ENCODE data around the gene QSOX2.

Gene QSOX2

DNA sequence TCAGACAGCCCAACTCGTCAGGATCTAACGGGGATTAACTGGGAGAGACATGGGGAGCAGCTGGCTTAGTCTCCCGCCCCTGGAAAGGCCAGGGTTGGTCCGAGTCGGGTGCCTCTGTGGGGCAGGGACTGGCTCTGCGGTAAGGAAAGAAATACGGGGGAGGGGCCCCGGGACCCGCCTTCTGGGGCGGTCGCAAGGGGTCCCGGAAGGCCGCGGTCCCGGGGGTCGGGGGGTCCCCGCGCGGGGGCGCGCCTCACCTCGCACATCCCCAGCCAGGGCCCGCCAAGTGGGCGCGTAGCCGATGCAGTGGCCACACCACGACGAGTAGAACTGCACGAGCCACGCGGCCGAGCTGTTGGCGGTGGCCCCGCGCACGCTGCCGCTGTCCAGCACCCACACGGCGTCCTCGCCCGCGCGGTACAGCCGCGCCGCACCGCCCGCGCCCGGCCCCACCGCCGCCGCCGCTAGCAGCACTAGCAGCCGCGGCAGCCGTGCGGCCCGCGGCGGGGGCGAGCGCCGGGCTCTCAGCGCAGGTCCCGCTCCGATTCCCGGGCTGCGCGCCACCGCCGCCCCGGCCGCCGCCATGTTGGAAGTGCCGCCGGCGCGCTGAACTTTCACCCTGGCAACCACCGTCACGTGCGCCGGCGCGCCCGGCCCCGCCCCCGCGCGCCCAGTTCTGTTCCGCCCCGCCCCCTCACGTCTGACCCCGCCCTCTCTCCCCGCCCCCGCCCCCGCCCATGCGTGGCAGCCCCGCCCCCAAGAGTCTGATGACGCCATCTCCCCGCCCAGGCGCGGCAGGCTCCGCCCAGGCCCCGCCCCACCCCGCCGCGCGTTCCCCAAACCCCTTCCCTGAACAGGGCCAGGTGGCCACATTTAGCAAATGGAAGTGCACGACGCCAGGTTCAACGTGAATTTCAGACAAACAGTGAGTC lies at the start of gene QSOX2:
QSOX2 (minus strand) TSS at position 594 of the 932 bp plus-strand sequence; CDS start at position 585, 9 bp downstream.
- peak; percentile 68 for DNase-seq

DNA sequence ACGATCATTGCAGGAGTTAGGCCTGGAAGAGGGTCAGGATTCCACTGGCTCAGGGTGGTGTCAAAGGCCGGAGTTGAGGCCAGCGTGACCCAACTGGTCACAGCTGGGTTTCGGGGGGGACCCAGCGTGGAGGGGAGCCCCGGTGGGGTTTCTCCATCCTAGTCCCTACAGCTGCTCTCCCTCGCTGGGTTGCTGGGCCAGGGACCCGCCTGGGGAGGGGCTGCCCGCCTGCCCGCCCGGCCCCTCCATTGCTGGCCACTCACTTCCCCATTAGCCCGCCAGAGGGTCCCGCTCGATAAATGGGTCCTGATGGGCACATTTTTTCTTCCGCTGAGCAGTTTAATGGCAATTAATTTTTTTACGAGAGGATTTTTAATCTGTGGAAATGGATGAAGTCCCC lies 49.4 kb upstream of the QSOX2 start:
- DNase-seq: no peak

- no peak for DNase-seq
Observed at GRCh38 chr9:136294437-136294836, 48.8 kb upstream of the QSOX2 start.

DNA sequence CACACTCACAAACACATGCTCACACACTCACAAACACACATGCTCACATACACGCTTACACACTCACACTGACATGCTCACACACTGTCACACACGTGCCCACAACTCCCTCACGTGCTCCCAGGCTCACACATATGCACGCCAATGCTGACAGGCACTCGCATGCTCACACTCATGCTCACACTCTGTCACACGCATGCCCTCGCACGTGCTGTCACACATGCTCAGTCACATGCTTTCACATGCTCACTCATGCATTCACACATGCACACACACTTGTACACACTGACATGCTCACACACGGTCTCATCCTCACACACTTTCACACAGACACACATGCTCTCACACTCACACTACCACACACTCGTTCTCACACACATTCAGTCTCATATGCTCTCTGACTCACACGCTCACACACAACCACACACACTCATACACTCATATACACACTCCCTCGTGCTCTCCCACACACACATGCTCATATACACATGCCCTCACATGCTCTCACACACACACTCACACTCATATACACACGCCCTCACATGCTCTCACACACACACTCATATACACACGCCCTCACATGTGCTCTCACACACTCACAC lies 48.0 kb upstream of the QSOX2 start:
- no peak for DNase-seq

GRCh38 chr9:136292591-136293448 lies 47.2 kb upstream of the QSOX2 start:
- DNase-seq: peak; percentile 22

GRCh38 chr9:136292026-136292538 lies 46.5 kb upstream of the QSOX2 start:
- peak; percentile 50 for DNase-seq

GRCh38 chr9:136291306-136292025 lies 45.9 kb upstream of the QSOX2 start:
- no peak for DNase-seq

DNA sequence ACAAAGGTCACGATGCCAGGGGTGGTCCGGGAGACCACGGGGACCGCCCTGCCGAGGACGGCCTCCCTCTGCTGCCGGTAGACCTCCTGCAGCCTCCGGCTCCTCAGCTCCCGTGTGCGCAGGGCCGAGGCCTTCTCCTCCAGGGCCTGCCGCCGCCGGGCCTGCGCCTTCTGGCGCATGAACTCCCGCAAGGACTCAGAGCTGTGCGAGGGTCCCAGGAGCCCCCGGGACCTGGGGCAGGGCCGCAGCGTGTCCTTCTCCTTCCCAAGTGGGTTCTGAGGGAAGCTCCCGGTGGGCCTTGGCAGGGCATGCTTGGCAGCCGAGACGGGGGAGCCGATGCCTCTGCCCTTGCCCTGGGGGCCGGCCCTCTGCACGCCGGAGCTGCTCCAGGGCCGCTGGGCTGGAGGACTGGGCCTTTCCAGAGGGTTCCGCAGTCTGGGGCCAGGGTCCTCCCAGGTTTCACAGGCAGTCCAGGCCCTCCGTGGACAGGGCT lies 44.9 kb upstream of the QSOX2 start:
- DNase-seq: no peak

GRCh38 chr9:136289651-136290507 lies 44.3 kb upstream of the QSOX2 start:
- peak; percentile 8 for DNase-seq

DNA sequence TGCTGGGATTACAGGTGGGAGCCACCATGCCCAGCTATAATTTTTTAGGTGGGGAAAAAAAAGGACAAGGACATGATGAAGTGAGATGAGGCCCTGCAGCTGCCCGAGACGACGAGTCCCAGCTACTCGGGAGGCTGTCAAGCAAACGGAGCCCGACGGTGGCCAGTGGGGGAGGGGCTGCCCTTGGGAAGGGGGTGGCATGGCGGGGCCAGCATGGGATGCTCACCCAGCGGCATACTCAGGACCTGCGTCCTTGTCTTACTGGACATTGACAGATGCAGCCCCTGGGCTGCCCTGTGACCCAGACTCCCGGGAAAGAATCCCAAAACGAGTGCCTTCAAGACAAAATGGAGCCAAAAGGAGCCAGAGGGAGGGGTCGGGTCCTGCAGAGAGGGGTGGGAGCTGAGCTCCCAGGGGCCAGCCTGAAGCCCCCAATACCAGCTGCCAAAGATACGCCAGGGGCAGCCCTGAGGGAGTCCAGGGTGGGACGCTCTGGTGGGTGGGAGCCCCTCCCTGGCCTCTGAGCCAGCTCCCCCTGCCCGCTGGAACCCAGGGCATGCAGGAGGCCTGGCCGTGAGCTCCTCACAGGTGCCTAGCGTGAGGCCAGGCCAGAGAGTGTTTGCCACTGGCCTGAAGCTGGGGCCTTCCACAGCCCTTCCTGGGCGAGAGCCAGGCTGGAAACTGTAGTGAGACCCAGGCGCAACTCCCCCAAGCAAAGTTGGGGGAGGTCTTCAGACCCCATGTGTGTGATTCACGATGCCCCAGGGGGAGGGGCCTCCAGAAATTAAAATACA lies 42.5 kb upstream of the QSOX2 start:
- DNase-seq: no peak

DNA sequence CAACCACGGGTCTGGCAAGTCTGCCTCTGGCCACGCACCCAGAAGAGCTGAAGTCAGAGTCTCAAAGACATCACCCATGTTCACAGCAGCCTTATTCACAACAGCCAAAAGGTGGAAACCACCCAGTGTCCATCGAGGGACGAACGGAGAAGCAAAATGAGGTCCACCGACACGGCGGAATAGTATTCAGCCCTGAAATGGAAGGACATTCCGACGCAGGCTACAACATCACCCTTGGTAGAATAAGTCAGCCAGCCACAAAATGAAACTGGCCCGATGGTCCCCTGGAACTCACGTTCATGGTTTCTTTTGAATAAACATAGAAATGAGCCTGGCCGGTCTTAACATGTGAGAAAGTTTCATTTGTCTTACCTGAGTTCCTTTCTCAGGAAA lies 41.4 kb upstream of the QSOX2 start:
- DNase-seq: no peak

DNA sequence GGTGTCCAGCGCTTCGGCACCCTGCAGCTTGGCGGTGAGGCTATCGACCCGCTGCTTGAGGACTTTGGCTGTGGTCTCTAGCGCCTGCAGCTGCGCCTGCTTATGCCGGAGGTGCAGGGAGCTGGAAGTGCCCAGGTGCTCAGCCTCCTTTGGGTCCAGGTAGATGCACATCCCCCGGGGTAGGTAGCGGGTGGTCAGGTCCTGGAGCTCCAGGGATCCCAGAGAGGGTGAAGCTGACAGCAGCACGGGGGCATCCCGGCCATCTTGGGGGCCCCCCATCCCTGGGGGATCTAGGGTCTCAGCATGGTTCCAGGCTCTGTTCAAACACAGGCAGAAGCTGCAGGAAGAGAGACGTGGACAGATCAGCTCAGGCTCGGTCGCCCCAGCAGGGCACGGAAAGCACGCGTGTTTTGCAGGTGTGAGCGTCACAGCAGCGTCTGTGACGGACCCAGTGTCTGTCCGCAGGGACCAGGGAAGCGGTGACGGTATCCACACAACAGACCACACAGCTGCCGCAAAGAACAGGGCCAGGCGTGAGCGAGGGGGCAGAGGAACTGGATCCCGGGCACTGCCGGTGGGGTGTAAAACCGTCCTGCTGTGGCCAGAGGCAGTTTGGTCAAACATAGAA lies 40.9 kb upstream of the QSOX2 start:
- DNase-seq: no peak

- no peak for DNase-seq
Observed at GRCh38 chr9:136285501-136286358, 40.1 kb upstream of the QSOX2 start.

- no peak for DNase-seq
Observed at GRCh38 chr9:136284951-136285350, 39.3 kb upstream of the QSOX2 start.

DNA sequence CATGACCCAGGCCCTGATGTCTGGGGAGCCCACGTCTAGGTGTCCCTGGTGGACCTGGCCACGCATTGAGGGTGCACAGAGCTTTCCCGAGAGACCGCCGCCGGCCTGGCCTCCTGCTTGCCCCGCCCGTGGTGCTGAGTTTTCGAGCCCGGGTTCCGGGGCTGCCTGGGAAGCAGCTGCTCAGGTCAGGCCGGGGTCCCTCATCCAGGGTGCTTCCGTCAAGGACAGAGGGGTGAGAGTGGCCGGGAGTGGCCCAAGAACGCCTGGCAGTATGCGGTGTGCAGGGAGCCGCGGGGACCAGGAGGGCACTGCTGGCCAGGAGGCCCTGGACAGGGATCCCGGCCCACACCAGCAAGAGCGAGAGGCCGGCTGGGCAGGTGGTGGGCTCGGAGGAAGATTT lies 38.7 kb upstream of the QSOX2 start:
- DNase-seq: no peak

- DNase-seq: peak; percentile 79
Observed at GRCh38 chr9:136283291-136284235, 38.0 kb upstream of the QSOX2 start.

DNA sequence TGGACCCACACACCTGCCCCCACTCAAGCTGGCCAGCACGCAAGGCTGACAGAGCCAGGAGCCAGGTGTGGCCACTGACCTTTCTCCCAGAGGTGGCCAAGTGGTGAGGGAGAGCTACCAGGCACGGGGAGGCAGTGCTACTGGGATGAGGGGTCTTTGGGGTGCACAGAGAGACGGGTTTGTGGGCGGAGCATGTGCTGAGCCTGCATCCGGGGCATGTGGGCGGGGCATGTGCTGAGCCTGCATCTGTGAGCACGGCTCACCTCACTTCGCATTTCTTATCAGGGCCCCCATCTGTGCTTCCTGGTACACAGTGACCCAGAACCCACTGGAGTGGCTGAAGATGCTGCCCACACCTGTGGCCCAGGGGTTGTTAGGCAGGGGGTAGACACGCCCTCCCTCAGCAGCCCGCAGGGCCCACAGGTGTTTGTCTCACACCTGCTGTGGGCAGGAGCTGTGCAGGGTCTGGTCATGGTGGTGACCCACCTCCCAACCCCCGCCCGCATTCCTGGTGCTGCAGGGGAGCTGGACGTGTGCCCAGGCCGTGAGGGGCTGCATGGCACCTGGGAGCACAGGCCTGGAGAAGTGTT lies 36.8 kb upstream of the QSOX2 start:
- DNase-seq: no peak
